SU-DHL-6 (cell line): Measurements from ENCODE around the gene GRM8.

Experiments
- CTCF ChIP-seq: fragments of 200-600 bp; sonication (generic); IDR thresholded peaks from one replicate; pipeline ENCODE4 v1.5.1; 2017; ENCODE audit warnings: antibody characterized with exemption, mild to moderate bottlenecking, low read length, moderate library complexity; ENCODE audit not compliant: insufficient read depth, poor library complexity, severe bottlenecking
- EZH2phosphoT487 ChIP-seq: fragments of 200-600 bp; sonication (generic), shearing (Covaris generic); conservative IDR thresholded peaks from 2 replicates; pipeline ENCODE4 v1.6.1; 2018; ENCODE audit warnings: mild to moderate bottlenecking, antibody characterized with exemption, low read length, moderate library complexity, mixed read lengths

- TF ChIP-seq CTCF = no peak
- TF ChIP-seq EZH2phosphoT487 = no peak
Measured at GRCh38 chr7:126937171-126937570, 315.6 kb downstream of the GRM8 start.
